ENCODE measurements around the gene TMEM178B. TPM values are rescaled to one million over a fixed set of nuclear protein-coding genes. Genes with fewer than 3 reads are reported as not detected.

TMEM178B gene
- total and polyA plus RNA-seq, 12 donors = 1.2 to 54.6 (median 25.7) TPM

DNA sequence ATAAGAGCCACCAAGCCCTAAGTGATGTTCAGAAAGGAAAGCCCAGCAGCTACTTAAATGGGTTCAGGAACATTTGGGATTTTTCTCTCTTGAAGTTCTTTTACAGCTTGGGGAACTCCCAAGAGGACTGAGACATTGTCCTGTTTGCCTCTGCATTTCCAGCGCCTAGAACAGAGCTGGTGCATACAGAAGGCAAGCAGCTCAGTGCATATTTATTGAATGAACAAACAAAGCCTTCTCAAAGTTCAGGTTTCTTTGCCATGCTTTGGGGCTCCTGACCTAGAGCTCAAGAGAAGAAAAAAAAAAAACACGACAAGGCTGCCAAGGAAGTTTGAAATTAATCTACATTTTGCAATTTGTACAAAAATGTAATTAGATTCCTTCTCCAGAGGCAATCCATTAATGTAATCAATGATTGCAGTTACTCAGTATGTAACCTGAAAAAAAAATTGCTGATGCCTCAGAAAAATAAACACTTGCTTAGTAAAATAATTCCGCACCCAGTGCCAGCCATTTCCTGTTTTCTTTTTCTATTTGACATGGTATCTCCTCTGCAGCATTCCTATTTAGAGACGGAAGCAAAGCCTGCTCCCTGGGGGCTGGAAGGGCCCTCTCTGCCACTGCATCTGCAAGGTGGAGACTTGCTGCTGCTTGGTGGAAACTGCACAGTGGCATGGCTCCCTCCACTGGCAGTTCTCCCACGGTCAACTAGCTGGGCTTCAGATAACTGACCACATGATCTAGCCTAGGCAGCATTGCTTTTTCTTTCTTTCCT, 157.3 kb downstream of the TMEM178B start:
- H3K9me3 ChIP-seq = no peaks in the 10 kb centered on the region
- no peak overlapping the region for H3K27ac ChIP-seq
- H3K27me3 ChIP-seq = no peaks in the 10 kb centered on the region
- H3K4me3 ChIP-seq = no peak overlapping the region
- H3K4me1 ChIP-seq = peaks cover 0 to 4% (median 0%) of the 10 kb centered on the region in 9 donors
- intact Hi-C loops (cut with DNase I) = loop anchor here in 3 of 10 donors (5.0 to 10.0 kb wide), 2 partner anchors 156 to 159 kb away; partner anchors contain the start of gene TMEM178B (in 3 of the 3)
- DNase-seq = peak; percentile 19 to 38
- peak in 7 of 8 donors; percentile 54 to 88 (median 78) for ATAC-seq
- 34 to 42% methylated on average over 5 of the region's 5 CpGs for WGBS, 2 donors
- TF ChIP-seq, protein P1, sequence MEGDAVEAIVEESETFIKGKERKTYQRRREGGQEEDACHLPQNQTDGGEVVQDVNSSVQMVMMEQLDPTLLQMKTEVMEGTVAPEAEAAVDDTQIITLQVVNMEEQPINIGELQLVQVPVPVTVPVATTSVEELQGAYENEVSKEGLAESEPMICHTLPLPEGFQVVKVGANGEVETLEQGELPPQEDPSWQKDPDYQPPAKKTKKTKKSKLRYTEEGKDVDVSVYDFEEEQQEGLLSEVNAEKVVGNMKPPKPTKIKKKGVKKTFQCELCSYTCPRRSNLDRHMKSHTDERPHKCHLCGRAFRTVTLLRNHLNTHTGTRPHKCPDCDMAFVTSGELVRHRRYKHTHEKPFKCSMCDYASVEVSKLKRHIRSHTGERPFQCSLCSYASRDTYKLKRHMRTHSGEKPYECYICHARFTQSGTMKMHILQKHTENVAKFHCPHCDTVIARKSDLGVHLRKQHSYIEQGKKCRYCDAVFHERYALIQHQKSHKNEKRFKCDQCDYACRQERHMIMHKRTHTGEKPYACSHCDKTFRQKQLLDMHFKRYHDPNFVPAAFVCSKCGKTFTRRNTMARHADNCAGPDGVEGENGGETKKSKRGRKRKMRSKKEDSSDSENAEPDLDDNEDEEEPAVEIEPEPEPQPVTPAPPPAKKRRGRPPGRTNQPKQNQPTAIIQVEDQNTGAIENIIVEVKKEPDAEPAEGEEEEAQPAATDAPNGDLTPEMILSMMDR (IDR thresholded peaks at IDR 0.05) = peak in 8 of 9 donors; percentile 32 to 64 (median 46)
- H3K36me3 ChIP-seq = no peaks in the 10 kb centered on the region

DNA sequence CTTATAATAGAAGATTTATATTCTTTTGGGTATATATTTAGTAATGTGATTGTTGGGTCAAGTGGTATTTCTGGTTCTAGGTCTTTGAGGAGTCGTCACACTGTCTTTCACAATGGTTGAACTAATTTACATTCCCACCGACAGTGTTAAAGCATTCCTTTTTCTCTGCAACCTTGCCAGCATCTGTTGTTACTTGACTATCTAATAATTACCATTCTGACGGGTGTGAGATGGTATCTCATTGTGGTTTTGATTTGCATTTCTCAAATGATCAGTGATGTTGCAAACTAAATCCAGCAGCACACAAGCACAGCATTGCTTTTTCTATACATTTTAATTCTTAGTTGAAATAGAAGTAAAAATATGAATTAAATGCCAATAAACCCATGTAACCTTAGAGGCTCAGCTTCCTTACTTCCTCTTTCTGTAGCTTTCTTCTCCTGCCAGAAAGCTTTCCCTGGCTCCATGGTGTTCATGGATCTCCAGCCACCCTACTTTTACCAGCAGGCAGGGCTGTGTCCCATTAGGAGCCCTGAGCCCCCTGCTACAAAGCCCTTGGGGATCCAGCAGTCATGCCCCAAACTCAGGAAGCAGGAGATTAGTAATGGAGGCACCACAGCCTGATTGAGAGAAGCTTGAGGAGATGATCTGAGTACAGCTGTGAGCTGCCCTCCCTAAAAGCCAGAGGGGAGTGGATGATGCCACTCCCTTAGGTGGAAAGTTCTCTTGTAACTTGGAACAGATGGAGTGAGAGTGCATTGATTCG, 158.6 kb downstream of the TMEM178B start:
- WGBS, 2 donors = 67 to 72% methylated on average over 4 of the region's 4 CpGs
- TF ChIP-seq, protein P1 (IDR thresholded peaks at IDR 0.05) = no peak
- Histone ChIP-seq H3K36me3 (no peaks in the 10 kb centered on the region), H3K4me3 (no peak overlapping the region), H3K27ac (no peak overlapping the region), H3K27me3 (no peaks in the 10 kb centered on the region), H3K4me1 (peaks cover 0 to 4% (median 0%) of the 10 kb centered on the region in 9 donors), H3K9me3 (no peaks in the 10 kb centered on the region)
- intact Hi-C loops (cut with DNase I) = loop anchor here in 3 of 10 donors (5.0 to 10.0 kb wide), 2 partner anchors 158 to 160 kb away; partner anchors contain the start of gene TMEM178B (in 3 of the 3)
- ATAC-seq (no peak), DNase-seq (no peak)

DNA sequence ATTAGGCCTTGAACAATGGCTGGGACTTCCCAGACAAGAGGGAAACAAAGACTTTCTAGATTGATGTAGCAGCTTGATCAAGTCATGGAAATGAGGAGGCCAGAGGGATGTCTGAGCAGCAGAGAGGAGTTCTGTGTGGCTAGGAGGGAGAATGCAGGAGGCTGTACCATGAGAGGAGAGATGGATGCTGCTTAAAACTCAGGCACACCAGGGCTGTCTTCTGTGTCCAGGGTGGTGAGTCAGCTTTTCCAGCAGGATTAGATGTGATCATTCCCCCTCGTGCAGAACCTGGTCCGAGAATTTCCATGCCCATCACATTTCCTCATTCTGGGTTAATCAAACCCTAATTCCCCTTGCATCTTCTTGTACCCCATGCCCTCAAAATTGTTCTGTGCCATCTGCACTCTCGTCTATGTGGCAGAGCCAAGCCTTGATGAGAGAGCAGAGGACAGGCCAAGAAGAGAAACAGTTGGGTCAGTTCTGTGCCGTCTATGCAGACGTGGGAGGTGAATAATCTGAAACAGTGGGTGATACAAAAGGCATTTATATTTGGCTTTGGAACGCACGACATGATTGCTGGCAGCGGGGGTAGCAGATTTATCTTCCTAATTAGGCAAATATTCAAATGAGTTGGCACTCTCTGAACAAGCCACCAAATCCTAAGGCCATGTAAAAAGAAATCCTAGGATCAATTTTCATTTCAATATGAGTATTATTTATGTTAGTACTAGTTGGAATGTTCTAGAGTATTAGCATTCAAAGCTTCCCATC, 160.7 kb downstream of the TMEM178B start:
- TF ChIP-seq, protein P1 (IDR thresholded peaks at IDR 0.05) = no peak
- no peaks in the 10 kb centered on the region for H3K36me3 ChIP-seq
- intact Hi-C loops (cut with DNase I) = loop anchor here in 3 of 10 donors (5.0 to 10.0 kb wide), 2 partner anchors 160 to 162 kb away; partner anchors contain the start of gene TMEM178B (in 3 of the 3)

More for the DNA sequence above, 160.7 kb downstream of the TMEM178B start:
- H3K9me3 ChIP-seq = no peaks in the 10 kb centered on the region
- no peak overlapping the region for H3K4me3 ChIP-seq
- H3K27me3 ChIP-seq = no peaks in the 10 kb centered on the region
- H3K27ac ChIP-seq = no peak overlapping the region
- WGBS, 2 donors = 73 to 79% methylated on average over 8 of the region's 8 CpGs
- peaks cover 0 to 4% (median 0%) of the 10 kb centered on the region in 9 donors for H3K4me1 ChIP-seq
- ATAC-seq (no peak), DNase-seq (no peak)
